GM23338 (cell line): Measurements from ENCODE around the gene FREY1. TPM values are rescaled to one million over a fixed set of nuclear protein-coding genes. Genes with fewer than 3 reads are reported as not detected.
A peak's percentile ranks its signal among the peaks of the same experiment; 100 is the strongest.

Experiments
- ATAC-seq: fragments of 200-7000 bp; cut with Tn5 transposase; 3 replicates; pipeline ENCODE4 v1.9.1; 2020
- DNase-seq: peaks from one replicate; pipeline ENCODE4 v3.0.0-alpha.2; 2015; ENCODE audit warnings: low spot score
- H2AFZ ChIP-seq: fragments of 200-600 bp; sonication (generic); 2 replicates; pipeline ENCODE4 v1.8.0; 2016; ENCODE audit warnings: antibody characterized with exemption, mild to moderate bottlenecking, moderate library complexity
- H3F3A ChIP-seq: fragments of 200-600 bp; sonication (generic); replicated peaks from 2 replicates; pipeline ENCODE4 v1.8.0; 2017; ENCODE audit warnings: antibody characterized with exemption, mixed run types, low read depth
- H3K27ac ChIP-seq: fragments of 200-600 bp; sonication (generic); 2 replicates; pipeline ENCODE4 v1.6.1; 2016; ENCODE audit warnings: low read depth
- H3K27me3 ChIP-seq: fragments of 200-600 bp; sonication (generic); 2 replicates; pipeline ENCODE4 v1.8.0; 2016; ENCODE audit warnings: mild to moderate bottlenecking, mixed run types, moderate library complexity; ENCODE audit not compliant: insufficient read depth
- H3K36me3 ChIP-seq: fragments of 200-600 bp; sonication (generic); 2 replicates; pipeline ENCODE4 v1.8.0; 2016; ENCODE audit warnings: mild to moderate bottlenecking; ENCODE audit not compliant: insufficient read depth
- H3K4me1 ChIP-seq: fragments of 200-600 bp; sonication (generic); 2 replicates; pipeline ENCODE4 v1.8.0; 2016; ENCODE audit warnings: mild to moderate bottlenecking, moderate library complexity; ENCODE audit not compliant: insufficient read depth
- H3K4me2 ChIP-seq: fragments of 200-600 bp; sonication (generic); 2 replicates; pipeline ENCODE4 v1.7.1; 2017; ENCODE audit warnings: mixed run types
- H3K4me3 ChIP-seq: fragments of 200-600 bp; sonication (generic); 2 replicates; pipeline ENCODE4 v1.6.1; 2016; ENCODE audit warnings: mixed run types
- H3K79me2 ChIP-seq: fragments of 200-600 bp; sonication (generic); replicated peaks from 2 replicates; pipeline ENCODE4 v1.8.0; 2017; ENCODE audit warnings: mild to moderate bottlenecking; ENCODE audit not compliant: insufficient read depth
- H3K9me2 ChIP-seq: fragments of 200-600 bp; sonication (generic); 2 replicates; pipeline ENCODE4 v1.8.0; 2017; ENCODE audit not compliant: insufficient read depth
- H4K20me1 ChIP-seq: fragments of 200-600 bp; sonication (generic); replicated peaks from 2 replicates; pipeline ENCODE4 v1.8.0; 2017; ENCODE audit warnings: mild to moderate bottlenecking; ENCODE audit not compliant: insufficient read depth
- H3K27ac Mint-ChIP-seq: 2 replicates; pipeline ENCODE4 v1.8.0; 2020; ENCODE audit warnings: inconsistent platforms, mild to moderate bottlenecking, moderate library complexity, mixed read lengths
- H3K27me3 Mint-ChIP-seq: 3 replicates; pipeline ENCODE4 v1.8.0; 2022; ENCODE audit warnings: low read depth, mild to moderate bottlenecking, moderate library complexity, mixed read lengths, inconsistent platforms; ENCODE audit not compliant: insufficient read depth, poor library complexity
- H3K36me3 Mint-ChIP-seq: 3 replicates; pipeline ENCODE4 v1.8.0; 2021; ENCODE audit warnings: low read depth, mild to moderate bottlenecking, inconsistent platforms, moderate library complexity, mixed read lengths
- H3K4me1 Mint-ChIP-seq: 3 replicates; pipeline ENCODE4 v1.8.0; 2020; ENCODE audit warnings: mild to moderate bottlenecking, inconsistent platforms, mixed read lengths
- H3K4me3 Mint-ChIP-seq: 3 replicates; pipeline ENCODE4 v1.8.0; 2021; ENCODE audit warnings: moderate library complexity, mild to moderate bottlenecking, inconsistent platforms, mixed read lengths
- H3K9me3 Mint-ChIP-seq: 3 replicates; pipeline ENCODE4 v1.8.0; 2020; ENCODE audit warnings: moderate library complexity, mild to moderate bottlenecking, inconsistent platforms, mixed read lengths
- CREB1 ChIP-seq: fragments of 250-450 bp; sonication (Bioruptor Pico); IDR thresholded peaks from 2 replicates; pipeline ENCODE4 v1.5.0; 2020; ENCODE audit warnings: low read depth, mild to moderate bottlenecking, moderate library complexity
- CTCF ChIP-seq, 2 experiments: fragments of 200-600 bp in 1 of 2; sonication (generic) in 1 of 2; conservative IDR thresholded peaks; 2 replicates each; pipeline versions ENCODE4 v1.5.1 to v1.6.1; 2016 to 2017; ENCODE audit warnings: antibody characterized with exemption in 2 of 2, low read depth in 2 of 2, mild to moderate bottlenecking in 2 of 2, moderate library complexity in 1 of 2
- ETS1 ChIP-seq: IDR thresholded peaks from 2 replicates; pipeline ENCODE4 v1.6.1; 2016; ENCODE audit warnings: antibody characterized with exemption
- EZH2 ChIP-seq: fragments of 200-600 bp; sonication (generic); IDR thresholded peaks from one replicate; pipeline ENCODE4 v1.8.0; 2017; ENCODE audit warnings: antibody characterized with exemption, mild to moderate bottlenecking, low read depth; ENCODE audit not compliant: unreplicated experiment
- EZH2phosphoT487 ChIP-seq: fragments of 200-600 bp; sonication (generic); IDR thresholded peaks from one replicate; pipeline ENCODE4 v1.8.1; 2018; ENCODE audit warnings: antibody characterized with exemption; ENCODE audit not compliant: unreplicated experiment
- JUNB ChIP-seq: IDR thresholded peaks from one replicate; pipeline ENCODE4 v1.6.1; 2016; ENCODE audit warnings: antibody characterized with exemption; ENCODE audit not compliant: unreplicated experiment
- NANOG ChIP-seq: IDR thresholded peaks from 2 replicates; pipeline ENCODE4 v1.6.1; 2016; ENCODE audit warnings: antibody characterized with exemption, borderline replicate concordance
- POLR2AphosphoS5 ChIP-seq: IDR thresholded peaks from 2 replicates; pipeline ENCODE4 v1.6.1; 2016; ENCODE audit warnings: antibody characterized with exemption, low read depth
- STAT1 ChIP-seq: IDR thresholded peaks from one replicate; pipeline ENCODE4 v1.6.1; 2016; ENCODE audit warnings: antibody characterized with exemption; ENCODE audit not compliant: unreplicated experiment
- ZNF331 ChIP-seq: fragments of 250-450 bp; sonication (Bioruptor Pico); IDR thresholded peaks from 2 replicates; pipeline ENCODE4 v1.5.0; 2020; ENCODE audit warnings: low read depth, mild to moderate bottlenecking, moderate library complexity
- ZNF462 ChIP-seq: fragments of 250-450 bp; sonication (Bioruptor Pico); IDR thresholded peaks from 2 replicates; pipeline ENCODE4 v1.5.0; 2020; ENCODE audit warnings: mild to moderate bottlenecking, moderate library complexity
- polyA plus RNA-seq: library from polyadenylated mRNA; unstranded; fragments of >200 nt; fragmentation: Nextera tagmentation; extraction: Ambion mirVana; gene quantifications from 2 replicates; pipeline ENCODE4 v1.2.1, GENCODE V29; 2016
- total RNA-seq: library from RNA; depleted of rRNA; stranded (reverse); fragments of >200 nt; shearing (Covaris generic); gene quantifications from 2 replicates; pipeline ENCODE4 v1.2.3, GENCODE V29; 2014

The FREY1 gene
- total and polyA plus RNA-seq, 2 experiments from 2014 or later: 1.1 TPM; not detected in 1

- H3K4me1 ChIP-seq: no peaks in the 10 kb centered on the region
- H3K27ac ChIP-seq: peak overlapping the region; percentile 50; the same call in 1 of the 2 replicates
- Mint-ChIP-seq H3K27ac (peak overlapping the region; percentile 7; the same call in 1 of the 2 replicates), H3K4me3 (no peak overlapping the region), H3K4me1 (peaks cover 11% of the 10 kb centered on the region), H3K36me3 (peaks cover 53% of the 10 kb centered on the region), H3K9me3 (no peaks in the 10 kb centered on the region; the same call in 2 of the 3 replicates), H3K27me3 (peaks cover 13% of the 10 kb centered on the region)
- no peak overlapping the region for H3K4me2 ChIP-seq
- peaks cover 5% of the 10 kb centered on the region for H3K79me2 ChIP-seq
- DNase-seq (no peak), ATAC-seq (no peak; the same call in 2 of the 3 replicates)
- H3F3A ChIP-seq: 0 out of 2 replicates have a peak, but pooled peaks cover 4% of the 10 kb centered on the region
- H2AFZ ChIP-seq: no peak overlapping the region
- H3K27me3 ChIP-seq: no peaks in the 10 kb centered on the region
- peak; percentile 25; the same call in 1 of the 2 replicates for TF ChIP-seq POLR2AphosphoS5
- TF ChIP-seq NANOG: no peak
- TF ChIP-seq EZH2phosphoT487: no peak
- peaks cover 6% of the 10 kb centered on the region; the same call in 1 of the 2 replicates for H3K36me3 ChIP-seq
- H3K9me2 ChIP-seq: no peaks in the 10 kb centered on the region
- peaks cover 9% of the 10 kb centered on the region for H4K20me1 ChIP-seq
- H3K4me3 ChIP-seq: no peak overlapping the region
Observed at GRCh38 chr11:45929486-45930030, 22.5 kb upstream of the FREY1 start.

- Histone ChIP-seq H3K9me2 (no peaks in the 10 kb centered on the region), H3K27me3 (no peaks in the 10 kb centered on the region), H3K4me1 (peaks cover 5% of the 10 kb centered on the region), H4K20me1 (peaks cover 10% of the 10 kb centered on the region), H3K27ac (no peak overlapping the region), H3K4me3 (no peak overlapping the region), H3K36me3 (peaks cover 4% of the 10 kb centered on the region; the same call in 1 of the 2 replicates), H3F3A (0 out of 2 replicates have a peak, but pooled peaks cover 4% of the 10 kb centered on the region), H3K4me2 (no peak overlapping the region), H3K79me2 (peaks cover 12% of the 10 kb centered on the region), H2AFZ (no peak overlapping the region)
- ATAC-seq (no peak; the same call in 2 of the 3 replicates), DNase-seq (no peak)
- Mint-ChIP-seq H3K4me1 (peaks cover 17% of the 10 kb centered on the region), H3K36me3 (peaks cover 58% of the 10 kb centered on the region), H3K4me3 (no peak overlapping the region; the same call in 2 of the 3 replicates), H3K9me3 (no peaks in the 10 kb centered on the region; the same call in 2 of the 3 replicates), H3K27me3 (peaks cover 13% of the 10 kb centered on the region), H3K27ac (no peak overlapping the region)
- TF ChIP-seq ZNF331 (CRISPR knock-in tag): no peak
- TF ChIP-seq STAT1: no peak
- no peak for TF ChIP-seq ETS1
- no peak for TF ChIP-seq CREB1 (CRISPR knock-in tag)
- no peak for TF ChIP-seq EZH2phosphoT487
- no peak for TF ChIP-seq NANOG
- no peak for TF ChIP-seq ZNF462
- no peak for TF ChIP-seq CTCF (conservative IDR thresholded peaks at IDR 0.05; ENCODE audit: low read depth in 2 of 2)
- no peak for TF ChIP-seq POLR2AphosphoS5
- no peak for TF ChIP-seq EZH2
- no peak for TF ChIP-seq JUNB
Observed at GRCh38 chr11:45928535-45929215, 21.6 kb upstream of the FREY1 start.
